HCT116 (cell line): ENCODE data around the gene SHMT1.

Experiments used
- EZH2 ChIP-seq: fragments of 200-600 bp; sonication (generic); IDR thresholded peaks from 2 replicates; pipeline ENCODE4 v1.6.1; 2017; ENCODE audit warnings: antibody characterized with exemption, mixed run types
- EZH2phosphoT487 ChIP-seq: fragments of 200-600 bp; IDR thresholded peaks from 2 replicates; pipeline ENCODE4 v1.6.1; 2018; ENCODE audit warnings: antibody characterized with exemption, borderline replicate concordance
- POLR2A ChIP-seq: IDR thresholded peaks from 2 replicates; pipeline ENCODE4 v1.7.0; 2011; ENCODE audit warnings: borderline replicate concordance; ENCODE audit not compliant: insufficient read depth, insufficient read length; ENCODE audit errors: extremely low read depth
- POLR2AphosphoS5 ChIP-seq: IDR thresholded peaks from 2 replicates; pipeline ENCODE4 v1.6.1; 2011; ENCODE audit warnings: mild to moderate bottlenecking, low read depth, low read length, moderate library complexity
- SP1 ChIP-seq: IDR thresholded peaks from 2 replicates; pipeline ENCODE4 v1.6.1; 2012; ENCODE audit warnings: low read depth
- ZNF274 ChIP-seq: fragments of 200-500 bp; sonication (Bioruptor generic); IDR thresholded peaks from 2 replicates; pipeline ENCODE4 v1.6.1; 2014; ENCODE audit warnings: mild to moderate bottlenecking, low read depth, low read length, inconsistent platforms
- TF ChIP-seq, protein P1 (sequence below), 3 experiments: fragments of 200-600 bp in 1 of 3; sonication (generic) in 1 of 3; IDR thresholded peaks in 2 of 3; conservative IDR thresholded peaks in 1 of 3; 2 replicates each; pipeline ENCODE4 v1.5.1; 2012 to 2017; ENCODE audit warnings: low read depth in 2 of 3, low read length in 2 of 3, antibody characterized with exemption in 1 of 3, borderline replicate concordance in 1 of 3, control low read depth in 1 of 3, mild to moderate bottlenecking in 1 of 3, mixed read lengths in 1 of 3, mixed run types in 1 of 3, moderate library complexity in 1 of 3; ENCODE audit not compliant: insufficient read depth in 1 of 3
- TF ChIP-seq, protein P2 (sequence below): IDR thresholded peaks from 2 replicates; pipeline ENCODE4 v1.6.1; 2012
- TF ChIP-seq, protein P3 (sequence below): IDR thresholded peaks from 2 replicates; pipeline ENCODE4 v1.6.1; 2012; ENCODE audit warnings: low read depth

DNA sequence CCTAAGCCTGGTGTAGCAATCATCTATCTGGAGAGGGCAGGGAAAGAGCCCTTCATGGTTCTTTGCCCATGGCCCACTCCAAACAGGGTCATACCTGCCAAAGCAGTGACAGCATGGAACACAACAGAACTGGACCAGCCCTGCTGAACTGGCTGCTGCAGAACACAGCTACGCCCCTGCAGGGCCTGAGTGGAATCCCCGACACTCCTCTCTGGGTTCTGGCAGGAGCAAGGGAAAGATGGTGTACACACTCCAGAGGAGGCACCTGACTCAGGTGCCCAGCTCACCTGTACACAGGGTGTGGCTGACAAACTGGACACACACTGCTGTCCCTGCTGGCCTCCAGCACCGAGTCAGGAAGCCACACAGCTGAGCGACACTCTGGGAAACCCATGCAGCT is 83.1 kb downstream of the SHMT1 start:
- TF ChIP-seq, protein P1, sequence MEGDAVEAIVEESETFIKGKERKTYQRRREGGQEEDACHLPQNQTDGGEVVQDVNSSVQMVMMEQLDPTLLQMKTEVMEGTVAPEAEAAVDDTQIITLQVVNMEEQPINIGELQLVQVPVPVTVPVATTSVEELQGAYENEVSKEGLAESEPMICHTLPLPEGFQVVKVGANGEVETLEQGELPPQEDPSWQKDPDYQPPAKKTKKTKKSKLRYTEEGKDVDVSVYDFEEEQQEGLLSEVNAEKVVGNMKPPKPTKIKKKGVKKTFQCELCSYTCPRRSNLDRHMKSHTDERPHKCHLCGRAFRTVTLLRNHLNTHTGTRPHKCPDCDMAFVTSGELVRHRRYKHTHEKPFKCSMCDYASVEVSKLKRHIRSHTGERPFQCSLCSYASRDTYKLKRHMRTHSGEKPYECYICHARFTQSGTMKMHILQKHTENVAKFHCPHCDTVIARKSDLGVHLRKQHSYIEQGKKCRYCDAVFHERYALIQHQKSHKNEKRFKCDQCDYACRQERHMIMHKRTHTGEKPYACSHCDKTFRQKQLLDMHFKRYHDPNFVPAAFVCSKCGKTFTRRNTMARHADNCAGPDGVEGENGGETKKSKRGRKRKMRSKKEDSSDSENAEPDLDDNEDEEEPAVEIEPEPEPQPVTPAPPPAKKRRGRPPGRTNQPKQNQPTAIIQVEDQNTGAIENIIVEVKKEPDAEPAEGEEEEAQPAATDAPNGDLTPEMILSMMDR (IDR thresholded peaks at IDR 0.05 in 2 of 3, conservative IDR thresholded peaks at IDR 0.05 in 1 of 3; ENCODE audit: borderline replicate concordance in 1 of 3, insufficient read depth in 1 of 3, low read depth in 2 of 3, low read length in 2 of 3): no peak
- TF ChIP-seq POLR2A (no peak), SP1 (no peak), ZNF274 (no peak), EZH2phosphoT487 (no peak), EZH2 (no peak), POLR2AphosphoS5 (no peak)
- TF ChIP-seq, protein P2, sequence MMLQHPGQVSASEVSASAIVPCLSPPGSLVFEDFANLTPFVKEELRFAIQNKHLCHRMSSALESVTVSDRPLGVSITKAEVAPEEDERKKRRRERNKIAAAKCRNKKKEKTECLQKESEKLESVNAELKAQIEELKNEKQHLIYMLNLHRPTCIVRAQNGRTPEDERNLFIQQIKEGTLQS: no peak
- TF ChIP-seq, protein P3, sequence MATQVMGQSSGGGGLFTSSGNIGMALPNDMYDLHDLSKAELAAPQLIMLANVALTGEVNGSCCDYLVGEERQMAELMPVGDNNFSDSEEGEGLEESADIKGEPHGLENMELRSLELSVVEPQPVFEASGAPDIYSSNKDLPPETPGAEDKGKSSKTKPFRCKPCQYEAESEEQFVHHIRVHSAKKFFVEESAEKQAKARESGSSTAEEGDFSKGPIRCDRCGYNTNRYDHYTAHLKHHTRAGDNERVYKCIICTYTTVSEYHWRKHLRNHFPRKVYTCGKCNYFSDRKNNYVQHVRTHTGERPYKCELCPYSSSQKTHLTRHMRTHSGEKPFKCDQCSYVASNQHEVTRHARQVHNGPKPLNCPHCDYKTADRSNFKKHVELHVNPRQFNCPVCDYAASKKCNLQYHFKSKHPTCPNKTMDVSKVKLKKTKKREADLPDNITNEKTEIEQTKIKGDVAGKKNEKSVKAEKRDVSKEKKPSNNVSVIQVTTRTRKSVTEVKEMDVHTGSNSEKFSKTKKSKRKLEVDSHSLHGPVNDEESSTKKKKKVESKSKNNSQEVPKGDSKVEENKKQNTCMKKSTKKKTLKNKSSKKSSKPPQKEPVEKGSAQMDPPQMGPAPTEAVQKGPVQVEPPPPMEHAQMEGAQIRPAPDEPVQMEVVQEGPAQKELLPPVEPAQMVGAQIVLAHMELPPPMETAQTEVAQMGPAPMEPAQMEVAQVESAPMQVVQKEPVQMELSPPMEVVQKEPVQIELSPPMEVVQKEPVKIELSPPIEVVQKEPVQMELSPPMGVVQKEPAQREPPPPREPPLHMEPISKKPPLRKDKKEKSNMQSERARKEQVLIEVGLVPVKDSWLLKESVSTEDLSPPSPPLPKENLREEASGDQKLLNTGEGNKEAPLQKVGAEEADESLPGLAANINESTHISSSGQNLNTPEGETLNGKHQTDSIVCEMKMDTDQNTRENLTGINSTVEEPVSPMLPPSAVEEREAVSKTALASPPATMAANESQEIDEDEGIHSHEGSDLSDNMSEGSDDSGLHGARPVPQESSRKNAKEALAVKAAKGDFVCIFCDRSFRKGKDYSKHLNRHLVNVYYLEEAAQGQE: no peak
